Measurements from ENCODE around the gene DYNC2I2. TPM values are rescaled to one million over a fixed set of nuclear protein-coding genes. Genes with fewer than 3 reads are reported as not detected.

The DYNC2I2 gene
- total RNA-seq = 10 to 100 TPM; 23.7 to 67.0 (median 54.1) TPM

DNA sequence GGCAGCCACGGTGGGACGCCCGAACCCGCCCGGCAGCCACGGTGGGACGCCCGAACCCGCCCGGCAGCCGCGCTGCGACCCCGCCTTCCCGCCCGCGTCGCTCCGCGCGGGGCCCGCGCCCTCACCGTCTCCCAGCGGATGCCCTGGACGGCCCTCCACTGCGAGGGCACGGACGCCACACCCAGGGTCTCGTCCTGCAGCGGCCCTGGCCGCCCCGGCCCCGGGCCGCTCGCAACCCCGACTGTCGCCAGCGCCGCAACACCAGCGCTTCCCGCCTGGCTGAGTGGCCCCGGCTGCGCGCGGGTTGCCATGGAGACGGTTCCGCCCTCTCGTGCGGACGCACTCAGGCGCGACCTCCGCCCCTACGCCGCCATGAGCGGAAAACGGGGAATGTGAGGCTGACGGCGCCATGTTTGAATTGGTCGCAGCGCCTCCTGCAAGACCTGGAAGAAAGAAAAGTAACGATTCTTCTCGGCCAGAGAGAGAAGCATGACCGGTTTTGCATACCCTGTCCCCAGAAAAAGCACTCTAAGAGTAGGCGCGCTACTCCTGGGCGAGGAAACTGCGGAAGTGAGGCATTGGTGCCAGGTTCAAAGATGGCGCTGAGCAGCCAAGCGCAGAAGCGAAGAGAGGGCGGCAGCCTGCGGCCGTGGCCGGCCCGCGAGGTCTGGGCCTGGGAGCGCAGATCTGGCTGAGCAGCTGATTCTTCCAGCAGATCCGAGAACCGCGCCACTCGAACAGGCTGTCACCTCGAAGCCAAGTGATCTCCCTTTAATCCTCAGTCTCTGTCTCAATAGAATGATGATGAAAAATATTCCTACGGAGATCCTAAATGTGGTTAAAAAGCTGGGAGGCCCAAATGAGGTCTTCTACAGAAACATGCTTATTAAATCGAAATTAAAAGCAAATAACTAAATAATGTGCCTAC, at the start of gene DYNC2I2:
Gene DYNC2I2 (minus strand): TSS at position 432 of the 928 bp plus-strand sequence. CDS start 121 bp downstream, at position 311.
- Histone ChIP-seq H3K27me3 (no peaks in the 10 kb centered on the region), H3K4me3 (peak within 1 kb of the TSS; percentile 63 to 87 (median 76)), H3K4me1 (no peaks in the 10 kb centered on the region), H3K9me3 (no peaks in the 10 kb centered on the region), H3K36me3 (no peaks in the 10 kb centered on the region), H3K27ac (peak within 1 kb of the TSS; percentile 93 to 95)
- peak; percentile 90 to 96 for DNase-seq (ENCODE audit: low spot score in 2 of 2)
- TF ChIP-seq POLR2A (IDR thresholded peaks at IDR 0.05) (peak; percentile 30), POLR2AphosphoS5 (IDR thresholded peaks at IDR 0.05) (peak; percentile 82 to 86 (median 84))
- TF ChIP-seq, protein P1, sequence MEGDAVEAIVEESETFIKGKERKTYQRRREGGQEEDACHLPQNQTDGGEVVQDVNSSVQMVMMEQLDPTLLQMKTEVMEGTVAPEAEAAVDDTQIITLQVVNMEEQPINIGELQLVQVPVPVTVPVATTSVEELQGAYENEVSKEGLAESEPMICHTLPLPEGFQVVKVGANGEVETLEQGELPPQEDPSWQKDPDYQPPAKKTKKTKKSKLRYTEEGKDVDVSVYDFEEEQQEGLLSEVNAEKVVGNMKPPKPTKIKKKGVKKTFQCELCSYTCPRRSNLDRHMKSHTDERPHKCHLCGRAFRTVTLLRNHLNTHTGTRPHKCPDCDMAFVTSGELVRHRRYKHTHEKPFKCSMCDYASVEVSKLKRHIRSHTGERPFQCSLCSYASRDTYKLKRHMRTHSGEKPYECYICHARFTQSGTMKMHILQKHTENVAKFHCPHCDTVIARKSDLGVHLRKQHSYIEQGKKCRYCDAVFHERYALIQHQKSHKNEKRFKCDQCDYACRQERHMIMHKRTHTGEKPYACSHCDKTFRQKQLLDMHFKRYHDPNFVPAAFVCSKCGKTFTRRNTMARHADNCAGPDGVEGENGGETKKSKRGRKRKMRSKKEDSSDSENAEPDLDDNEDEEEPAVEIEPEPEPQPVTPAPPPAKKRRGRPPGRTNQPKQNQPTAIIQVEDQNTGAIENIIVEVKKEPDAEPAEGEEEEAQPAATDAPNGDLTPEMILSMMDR (IDR thresholded peaks at IDR 0.05) = peak in 1 of 3 donors; percentile 11
- intact Hi-C loops (cut with DNase I; ENCODE audit: low total_unique reads) = no loop called here

DNA sequence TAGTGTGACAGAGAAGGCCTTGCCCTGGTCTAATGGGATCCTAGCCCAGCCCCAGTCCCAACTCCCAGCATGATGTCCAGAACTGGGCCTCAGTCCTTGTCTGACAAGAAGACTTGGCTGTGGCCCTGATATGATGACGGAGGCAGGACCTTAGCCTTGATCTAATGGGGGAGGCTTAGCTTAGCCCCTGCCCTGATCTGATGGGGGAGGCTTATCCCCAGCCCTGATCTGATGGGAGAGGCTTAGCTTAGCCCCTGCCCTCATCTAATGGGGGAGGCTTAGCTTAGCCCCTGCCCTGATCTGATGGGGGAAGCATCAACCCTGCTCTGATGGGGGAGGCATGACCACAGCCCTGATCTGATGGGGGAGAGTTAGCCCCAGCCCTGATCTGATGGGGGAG, 49.4 kb upstream of the DYNC2I2 start:
- intact Hi-C loops (cut with DNase I; ENCODE audit: low total_unique reads) = no loop called here

DNA sequence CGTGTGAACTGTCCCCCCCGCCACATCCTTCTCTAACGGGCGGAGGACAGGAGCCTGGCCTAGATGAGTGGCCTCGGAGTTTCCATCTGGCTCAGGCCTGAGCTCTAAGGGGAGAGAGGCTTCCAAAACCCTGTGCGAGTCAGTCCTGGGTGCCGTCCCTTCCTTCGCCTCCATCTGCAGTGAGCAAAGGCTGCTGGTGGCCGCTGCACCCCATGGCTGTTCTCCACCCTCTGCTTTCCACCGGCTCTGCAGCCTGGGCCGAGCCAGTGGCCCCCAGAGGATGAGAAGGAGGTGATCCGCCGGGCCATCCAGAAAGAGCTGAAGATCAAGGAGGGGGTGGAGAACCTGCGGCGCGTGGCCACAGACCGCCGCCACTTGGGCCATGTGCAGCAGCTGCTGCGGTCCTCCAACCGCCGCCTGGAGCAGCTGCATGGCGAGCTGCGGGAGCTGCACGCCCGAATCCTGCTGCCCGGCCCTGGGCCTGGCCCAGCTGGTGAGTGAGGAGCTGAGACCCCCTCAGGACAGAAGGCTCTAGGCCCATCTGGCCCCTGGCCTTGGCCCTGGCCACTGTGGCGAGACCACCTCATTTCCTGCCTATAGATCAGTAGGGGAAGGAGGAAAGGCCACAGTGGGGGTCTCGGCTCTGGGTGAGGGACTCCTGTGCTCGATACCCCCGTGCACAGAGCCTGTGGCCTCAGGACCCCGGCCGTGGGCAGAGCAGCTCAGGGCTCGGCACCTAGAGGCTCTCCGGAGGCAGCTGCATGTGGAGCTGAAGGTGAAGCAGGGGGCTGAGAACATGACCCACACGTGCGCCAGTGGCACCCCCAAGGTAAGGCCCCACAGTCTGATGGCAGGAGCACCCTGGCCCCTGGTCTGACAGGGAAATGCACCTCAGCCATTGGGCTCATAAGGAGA, 48.7 kb upstream of the DYNC2I2 start:
- no peak for DNase-seq (ENCODE audit: low spot score in 2 of 2)
- Histone ChIP-seq H3K27ac (no peak overlapping the region), H3K9me3 (no peaks in the 10 kb centered on the region), H3K4me1 (no peaks in the 10 kb centered on the region), H3K27me3 (no peaks in the 10 kb centered on the region), H3K36me3 (no peaks in the 10 kb centered on the region), H3K4me3 (no peak overlapping the region)
- TF ChIP-seq POLR2A (IDR thresholded peaks at IDR 0.05) (no peak), POLR2AphosphoS5 (IDR thresholded peaks at IDR 0.05) (no peak)
- TF ChIP-seq, protein P1 (IDR thresholded peaks at IDR 0.05) = no peak
- intact Hi-C loops (cut with DNase I; ENCODE audit: low total_unique reads) = no loop called here

More for the DNA sequence above, 49.4 kb upstream of the DYNC2I2 start:
- H3K27me3 ChIP-seq = no peaks in the 10 kb centered on the region
- no peaks in the 10 kb centered on the region for H3K4me1 ChIP-seq
- no peak overlapping the region for H3K4me3 ChIP-seq
- DNase-seq (ENCODE audit: low spot score in 2 of 2) = no peak
- TF ChIP-seq, protein P1 (IDR thresholded peaks at IDR 0.05) = no peak
- TF ChIP-seq POLR2AphosphoS5 (IDR thresholded peaks at IDR 0.05) (no peak), POLR2A (IDR thresholded peaks at IDR 0.05) (no peak)
- H3K36me3 ChIP-seq = no peaks in the 10 kb centered on the region
- no peak overlapping the region for H3K27ac ChIP-seq
- no peaks in the 10 kb centered on the region for H3K9me3 ChIP-seq

DNA sequence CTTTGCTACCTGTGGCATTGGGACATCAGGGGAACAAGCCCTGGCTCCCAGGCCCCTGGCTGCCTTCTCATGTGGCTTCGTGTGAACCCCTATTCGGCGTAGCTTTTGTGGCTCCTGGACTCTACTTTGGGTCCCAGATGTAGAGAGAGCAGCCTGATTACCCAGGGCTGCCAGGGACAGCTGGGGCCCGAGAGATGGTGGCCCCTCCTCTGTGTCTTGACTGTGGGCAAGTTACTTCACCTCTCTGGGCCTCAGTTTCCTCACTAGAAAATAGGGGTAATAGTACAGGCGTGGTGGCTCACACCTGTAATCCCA, 47.7 kb upstream of the DYNC2I2 start:
- no peaks in the 10 kb centered on the region for H3K27me3 ChIP-seq
- no peak for TF ChIP-seq POLR2AphosphoS5 (IDR thresholded peaks at IDR 0.05)
- TF ChIP-seq, protein P1 (IDR thresholded peaks at IDR 0.05) = no peak
- H3K4me3 ChIP-seq = peak overlapping the region; percentile 80 to 97 (median 83)
- intact Hi-C loops (cut with DNase I; ENCODE audit: low total_unique reads) = no loop called here
- no peaks in the 10 kb centered on the region for H3K36me3 ChIP-seq
- H3K9me3 ChIP-seq = no peaks in the 10 kb centered on the region
- no peak for DNase-seq (ENCODE audit: low spot score in 2 of 2)
- no peaks in the 10 kb centered on the region for H3K4me1 ChIP-seq
- peak overlapping the region; percentile 83 to 91 for H3K27ac ChIP-seq

Data from breast epithelium (tissue), 4 donors.